H1 (cell line): ENCODE data around the gene GMEB1. TPM values are rescaled to one million over a fixed set of nuclear protein-coding genes. Genes with fewer than 3 reads are reported as not detected.

Experiments
- CTCF ChIA-PET: fragments of 300-600 bp; sonication (Branson Sonifier 250); formaldehyde crosslinking; loops from one replicate; lab custom pipeline; 2021; ENCODE audit not compliant: partially characterized antibody; lab: Charles Lee
- POLR2A ChIA-PET: fragments of 300-600 bp; sonication (Branson Sonifier 250); formaldehyde crosslinking; loops from one replicate; lab custom pipeline; 2021; ENCODE audit warnings: inconsistent platforms; ENCODE audit not compliant: partially characterized antibody; lab: Charles Lee
- DNase-seq, 2 experiments: peaks; one replicate each; pipeline versions ENCODE4 v3.0.0 to v3.0.0-alpha.2; 2010 to 2022; ENCODE audit warnings: low spot score in 2 of 2, low read depth in 1 of 2, mixed read lengths in 1 of 2
- FAIRE-seq: peaks from 2 replicates; lab custom pipeline; 2011; peaks lifted over from hg19 to GRCh38; lab: Jason Lieb, UNC
- H2AFZ ChIP-seq: 2 replicates; pipeline ENCODE4 v1.8.1; 2012; ENCODE audit warnings: low read length, inconsistent platforms
- H2AK5ac ChIP-seq: 2 replicates; pipeline ENCODE4 v1.6.1; 2013; ENCODE audit warnings: low read depth, low read length
- H2BK120ac ChIP-seq: replicated peaks from 2 replicates; pipeline ENCODE3; 2013; ENCODE audit warnings: low read depth, low read length, inconsistent platforms
- H2BK12ac ChIP-seq: 2 replicates; pipeline ENCODE4 v1.6.1; 2013; ENCODE audit warnings: low read depth, low read length
- H2BK15ac ChIP-seq: 2 replicates; pipeline ENCODE4 v1.6.1; 2013; ENCODE audit warnings: low read length
- H2BK20ac ChIP-seq: 2 replicates; pipeline ENCODE4 v1.6.1; 2013; ENCODE audit warnings: low read length
- H2BK5ac ChIP-seq: 2 replicates; pipeline ENCODE4 v1.6.1; 2013; ENCODE audit warnings: low read depth, low read length
- H3K14ac ChIP-seq: 2 replicates; pipeline ENCODE4 v1.6.1; 2013; ENCODE audit warnings: inconsistent platforms; ENCODE audit not compliant: insufficient read length
- H3K18ac ChIP-seq: 2 replicates; pipeline ENCODE4 v1.6.1; 2013; ENCODE audit warnings: low read length; ENCODE audit errors: extremely low read depth
- H3K23ac ChIP-seq: 2 replicates; pipeline ENCODE4 v1.6.1; 2013; ENCODE audit warnings: inconsistent platforms; ENCODE audit not compliant: insufficient read length
- H3K23me2 ChIP-seq: 2 replicates; pipeline ENCODE4 v1.6.1; 2013; ENCODE audit warnings: low read depth, low read length
- H3K27ac ChIP-seq: 2 replicates; pipeline ENCODE4 v1.6.1; 2011; ENCODE audit warnings: low read depth, low read length, inconsistent platforms
- H3K27me3 ChIP-seq, 4 experiments: replicated peaks in 1 of 4; 1 replicate in 1 of 4; 2 replicates in 3 of 4; pipeline versions ENCODE4 v1.6.1 to v1.8.1; 2011 to 2013; ENCODE audit warnings: low read length in 3 of 4, mild to moderate bottlenecking in 3 of 4, inconsistent platforms in 2 of 4, mixed read lengths in 2 of 4, moderate library complexity in 1 of 4; ENCODE audit not compliant: control insufficient read depth in 3 of 4, insufficient read depth in 3 of 4; ENCODE audit errors: extremely low read depth in 1 of 4
- H3K36me3 ChIP-seq, 4 experiments: 2 replicates each; pipeline versions ENCODE4 v1.6.1 to v1.8.1; 2011 to 2013; ENCODE audit warnings: mild to moderate bottlenecking in 4 of 4, low read length in 3 of 4, moderate library complexity in 2 of 4, control low read depth in 1 of 4, inconsistent platforms in 1 of 4; ENCODE audit not compliant: insufficient read depth in 4 of 4, control insufficient read depth in 2 of 4
- H3K4ac ChIP-seq: replicated peaks from 2 replicates; pipeline ENCODE3; 2013; ENCODE audit warnings: low read length, low read depth, mixed read lengths, inconsistent platforms; ENCODE audit not compliant: insufficient read length
- H3K4me1 ChIP-seq, 4 experiments: replicated peaks in 1 of 4; 1 replicate in 1 of 4; 2 replicates in 3 of 4; pipeline versions ENCODE4 v1.6.1 to v1.8.1; 2011 to 2013; ENCODE audit warnings: low read length in 3 of 4, inconsistent platforms in 2 of 4, mixed read lengths in 1 of 4; ENCODE audit not compliant: insufficient read depth in 4 of 4, control insufficient read depth in 3 of 4
- H3K4me2 ChIP-seq, 2 experiments: 2 replicates each; pipeline versions ENCODE4 v1.6.1 to v1.8.1; 2011 to 2013; ENCODE audit warnings: low read depth in 2 of 2, low read length in 2 of 2, control low read depth in 1 of 2, inconsistent platforms in 1 of 2, mild to moderate bottlenecking in 1 of 2; ENCODE audit not compliant: insufficient read depth in 1 of 2
- H3K4me3 ChIP-seq, 4 experiments: fragments of 200-600, 300-600 bp in 1 of 4; sonication (generic), shearing (Covaris generic), sonication (Bioruptor Twin) in 1 of 4; 2 replicates each; pipeline versions ENCODE4 v1.5.1 to v1.8.1; 2011 to 2016; ENCODE audit warnings: low read length in 4 of 4, low read depth in 3 of 4, control low read depth in 2 of 4, inconsistent platforms in 2 of 4, mild to moderate bottlenecking in 2 of 4, mixed read lengths in 1 of 4, moderate library complexity in 1 of 4; ENCODE audit not compliant: insufficient read depth in 2 of 4; ENCODE audit errors: extremely low read depth in 1 of 4
- H3K56ac ChIP-seq: replicated peaks from 2 replicates; pipeline ENCODE3; 2013; ENCODE audit warnings: low read depth, mild to moderate bottlenecking, mixed read lengths, low read length, inconsistent platforms; ENCODE audit not compliant: insufficient read length
- H3K79me1 ChIP-seq: 2 replicates; pipeline ENCODE4 v1.6.1; 2013; ENCODE audit warnings: low read depth, low read length, control low read depth
- H3K79me2 ChIP-seq, 2 experiments: 2 replicates each; pipeline versions ENCODE4 v1.6.1 to v1.8.1; 2012 to 2013; ENCODE audit warnings: low read length in 2 of 2, mild to moderate bottlenecking in 2 of 2, inconsistent platforms in 1 of 2; ENCODE audit not compliant: insufficient read depth in 2 of 2, control insufficient read depth in 1 of 2
- H3K9ac ChIP-seq, 4 experiments: replicated peaks in 1 of 4; 1 replicate in 1 of 4; 2 replicates in 3 of 4; pipeline versions ENCODE4 v1.6.1 to v1.8.1; 2011 to 2013; ENCODE audit warnings: low read depth in 3 of 4, low read length in 3 of 4, control low read depth in 2 of 4, mild to moderate bottlenecking in 2 of 4, moderate library complexity in 2 of 4, inconsistent platforms in 1 of 4; ENCODE audit errors: extremely low read depth in 1 of 4
- H3K9me3 ChIP-seq, 2 experiments: 2 replicates each; pipeline versions ENCODE4 v1.6.1 to v1.8.1; 2012 to 2013; ENCODE audit warnings: mild to moderate bottlenecking in 2 of 2, moderate library complexity in 2 of 2, control low read depth in 1 of 2, inconsistent platforms in 1 of 2, low read depth in 1 of 2, low read length in 1 of 2, mixed read lengths in 1 of 2; ENCODE audit not compliant: insufficient read depth in 2 of 2
- H4K20me1 ChIP-seq, 2 experiments: replicated peaks in 1 of 2; 2 replicates each; pipeline versions ENCODE3 to v1.8.1; 2011 to 2013; ENCODE audit warnings: inconsistent platforms in 2 of 2, low read length in 2 of 2, mild to moderate bottlenecking in 1 of 2; ENCODE audit not compliant: insufficient read depth in 2 of 2, control insufficient read depth in 1 of 2
- H4K5ac ChIP-seq: 2 replicates; pipeline ENCODE4 v1.6.1; 2013; ENCODE audit warnings: low read length, low read depth, mixed read lengths, inconsistent platforms; ENCODE audit not compliant: insufficient read length
- H4K8ac ChIP-seq: 2 replicates; pipeline ENCODE4 v1.8.0; 2013; ENCODE audit warnings: mild to moderate bottlenecking, moderate library complexity, low read length, inconsistent platforms; ENCODE audit not compliant: insufficient read depth; ENCODE audit errors: extremely low read depth
- H4K91ac ChIP-seq: replicated peaks from 2 replicates; pipeline ENCODE3; 2013; ENCODE audit warnings: low read length, mixed read lengths, inconsistent platforms; ENCODE audit not compliant: insufficient read length
- RAD21 ChIP-seq, 2 experiments: IDR thresholded peaks in 1 of 2; conservative IDR thresholded peaks in 1 of 2; 2 replicates each; pipeline ENCODE4 v1.6.1; 2011; ENCODE audit warnings: low read depth in 2 of 2, low read length in 2 of 2, improper control_type of control experiment in 1 of 2, inconsistent platforms in 1 of 2, mild to moderate bottlenecking in 1 of 2, moderate library complexity in 1 of 2
- SUZ12 ChIP-seq: fragments of 200-600 bp; sonication (generic); IDR thresholded peaks from 2 replicates; pipeline ENCODE4 v1.6.1; 2012; ENCODE audit warnings: mild to moderate bottlenecking, inconsistent platforms, low read length, moderate library complexity, mixed read lengths
- WGBS, 2 experiments: shearing (Covaris generic) in 1 of 2; methylation state at CpG; one replicate each; pipeline versions ENCODE4 v1.1.6 to v1.1.7; 2013 to 2015; ENCODE audit warnings: low lambda C conversion rate in 2 of 2, mixed read lengths in 2 of 2, inconsistent platforms in 1 of 2, low coverage in 1 of 2, missing lambda C conversion rate in 1 of 2; ENCODE audit not compliant: insufficient replicate concordance in 2 of 2, insufficient coverage in 1 of 2, insufficient read length in 1 of 2; ENCODE audit errors: extremely low coverage in 1 of 2, missing lambda C conversion rate in 1 of 2; 5-methylcytosine and 5-hydroxymethylcytosine counted together
- polyA plus RNA-seq, 7 experiments: library from polyadenylated mRNA; depleted of rRNA in 3 of 7; stranded (reverse) in 5 of 7; unstranded in 2 of 7; fragments of >200 nt in 5 of 7; fragments of 200-250 nt in 2 of 7; gene quantifications; 1 replicate in 5 of 7; 2 replicates in 1 of 7; 4 replicates in 1 of 7; pipeline versions ENCODE4 v1.2.1 to v1.2.3, GENCODE V29; 2011 to 2013; ENCODE audit warnings: missing spikeins in 2 of 7, mixed read lengths in 2 of 7
- total RNA-seq: library from RNA; stranded (reverse); fragmentation: NEBNext Ultra II Directional; extraction: Animal tissue kit (Norgen Biotek cat#: 25700); gene quantifications from 2 replicates; pipeline ENCODE4 v1.2.1, GENCODE V29; 2021
- TF ChIP-seq, protein P1 (sequence below), 3 experiments: IDR thresholded peaks; 1 replicate in 2 of 3; 2 replicates in 1 of 3; pipeline versions ENCODE4 v1.5.1 to v1.6.1; 2011; ENCODE audit warnings: low read length in 3 of 3, mild to moderate bottlenecking in 3 of 3, inconsistent platforms in 2 of 3, low read depth in 1 of 3, moderate library complexity in 1 of 3; ENCODE audit not compliant: insufficient read depth in 1 of 3; ENCODE audit errors: control extremely low read depth in 1 of 3

Gene GMEB1
- total and polyA plus RNA-seq, 2 of the 8 experiments (the other 6 are each of a cell fraction or from before 2014, with no cell fraction given), result 13.3 to 26.2 TPM

DNA sequence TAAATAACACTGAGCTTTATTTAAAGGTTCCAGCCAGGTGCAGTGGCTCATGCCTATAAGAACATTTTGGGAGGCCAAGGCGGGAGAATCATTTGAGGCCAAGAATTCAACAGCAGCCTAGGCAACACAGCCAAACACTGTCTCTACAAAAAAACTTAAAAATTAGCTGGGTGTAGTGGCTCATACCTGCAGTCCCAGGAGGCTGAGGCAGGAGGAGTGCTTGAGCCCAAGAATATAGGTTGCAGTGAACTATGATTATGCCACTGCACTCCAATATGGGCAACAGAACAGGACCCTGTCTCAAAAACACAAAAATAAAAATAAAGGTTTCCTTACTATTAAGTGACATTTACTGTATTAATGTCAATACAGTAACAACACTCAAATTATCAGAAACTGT lies 27.8 kb upstream of the GMEB1 start:
- no peak overlapping the region for H3K56ac ChIP-seq
- H3K79me1 ChIP-seq, result no peaks in the 10 kb centered on the region
- FAIRE-seq, result no peak
- H4K91ac ChIP-seq, result no peak overlapping the region
- H3K14ac ChIP-seq, result no peak overlapping the region
- H2AK5ac ChIP-seq, result no peak overlapping the region
- H4K8ac ChIP-seq, result no peak overlapping the region
- H3K36me3 ChIP-seq, result no peaks in the 10 kb centered on the region
- H3K23ac ChIP-seq, result no peak overlapping the region
- H4K20me1 ChIP-seq, result no peaks in the 10 kb centered on the region
- no peak overlapping the region for H2BK12ac ChIP-seq
- no peak for DNase-seq
- H2BK20ac ChIP-seq, result no peak overlapping the region
- no peak overlapping the region for H3K9ac ChIP-seq
- H4K5ac ChIP-seq, result no peak overlapping the region
- H2BK15ac ChIP-seq, result no peak overlapping the region
- peaks cover 0 to 7% of the 10 kb centered on the region in 2 experiments; a peak in 2 of 4 replicates for H3K79me2 ChIP-seq
- no peak for TF ChIP-seq SUZ12
- TF ChIP-seq, protein P1, sequence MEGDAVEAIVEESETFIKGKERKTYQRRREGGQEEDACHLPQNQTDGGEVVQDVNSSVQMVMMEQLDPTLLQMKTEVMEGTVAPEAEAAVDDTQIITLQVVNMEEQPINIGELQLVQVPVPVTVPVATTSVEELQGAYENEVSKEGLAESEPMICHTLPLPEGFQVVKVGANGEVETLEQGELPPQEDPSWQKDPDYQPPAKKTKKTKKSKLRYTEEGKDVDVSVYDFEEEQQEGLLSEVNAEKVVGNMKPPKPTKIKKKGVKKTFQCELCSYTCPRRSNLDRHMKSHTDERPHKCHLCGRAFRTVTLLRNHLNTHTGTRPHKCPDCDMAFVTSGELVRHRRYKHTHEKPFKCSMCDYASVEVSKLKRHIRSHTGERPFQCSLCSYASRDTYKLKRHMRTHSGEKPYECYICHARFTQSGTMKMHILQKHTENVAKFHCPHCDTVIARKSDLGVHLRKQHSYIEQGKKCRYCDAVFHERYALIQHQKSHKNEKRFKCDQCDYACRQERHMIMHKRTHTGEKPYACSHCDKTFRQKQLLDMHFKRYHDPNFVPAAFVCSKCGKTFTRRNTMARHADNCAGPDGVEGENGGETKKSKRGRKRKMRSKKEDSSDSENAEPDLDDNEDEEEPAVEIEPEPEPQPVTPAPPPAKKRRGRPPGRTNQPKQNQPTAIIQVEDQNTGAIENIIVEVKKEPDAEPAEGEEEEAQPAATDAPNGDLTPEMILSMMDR (IDR thresholded peaks at IDR 0.05; ENCODE audit: control extremely low read depth in 1 of 3, insufficient read depth in 1 of 3, low read depth in 1 of 3, low read length in 3 of 3), result peak in 2 of 3 experiments; percentile 20 to 41; a peak in 1 of 4 replicates
- peak in 1 of 2 experiments; percentile 18; a peak in 1 of 4 replicates for TF ChIP-seq RAD21 (IDR thresholded peaks at IDR 0.05 in 1 of 2, conservative IDR thresholded peaks at IDR 0.05 in 1 of 2; ENCODE audit: low read depth in 2 of 2, low read length in 2 of 2)
- TF ChIP-seq, all 59 proteins: peak for 2
- no peak overlapping the region for H3K4ac ChIP-seq
- no peak overlapping the region for H3K18ac ChIP-seq
- ChIA-PET POLR2A (interaction anchor here (0.8 to 9.3 kb wide), 11 partner anchors 8 to 131 kb away, joined by 3 to 132 read pairs (median 3); partner anchors contain the start of genes RCC1, RNU11 and YTHDF2), CTCF (interaction anchor here (0.7 to 1.9 kb wide), 19 partner anchors 11 to 314 kb away, joined by 3 to 9 read pairs (median 3); no protein-coding TSS in a partner anchor)
- WGBS, 2 experiments, result 93% methylated on average over 1 of the region's 1 CpG; no CpG with 5 or more reads in 1 of the 2 experiments
- H3K27me3 ChIP-seq, result no peaks in the 10 kb centered on the region
- no peaks in the 10 kb centered on the region for H3K9me3 ChIP-seq
- H3K23me2 ChIP-seq, result peaks cover 6% of the 10 kb centered on the region
- no peak overlapping the region for H2BK120ac ChIP-seq
- H3K4me1 ChIP-seq, result peaks cover 0 to 5% (median 1%) of the 10 kb centered on the region in 4 experiments; a peak in 2 of 7 replicates
- H3K4me2 ChIP-seq, result no peak overlapping the region
- no peak overlapping the region for H2AFZ ChIP-seq
- no peak overlapping the region for H3K27ac ChIP-seq
- H3K4me3 ChIP-seq, result no peak overlapping the region
- H2BK5ac ChIP-seq, result no peak overlapping the region
